GM19043 (cell line): ENCODE measurements around the gene GJD3.

Experiments used
- ATAC-seq: cut with Tn5 transposase; IDR thresholded peaks from one replicate; pipeline ENCODE4 v1.9.1; 2021; ENCODE audit warnings: low read depth; ENCODE audit not compliant: unreplicated experiment

Gene GJD3

DNA sequence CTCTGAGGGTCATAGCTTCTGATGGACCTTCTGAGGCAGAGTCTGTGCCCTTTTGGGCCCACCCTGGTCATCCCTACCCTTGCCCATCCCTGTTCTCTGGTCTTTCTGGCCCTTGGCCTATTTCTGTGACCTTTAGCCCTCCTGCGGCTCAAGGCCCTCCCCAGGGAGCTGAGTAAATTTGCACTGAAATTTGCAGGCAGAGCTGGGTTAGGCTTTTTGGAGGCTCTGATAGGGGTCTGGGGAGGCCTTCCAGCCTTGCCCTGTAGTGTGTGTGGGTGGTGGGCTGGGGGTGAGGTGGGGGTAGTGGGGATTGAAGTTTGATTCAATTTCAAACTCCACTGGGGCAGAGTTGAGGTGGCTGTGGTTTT lies 37.7 kb downstream of the GJD3 start:
- no peak for ATAC-seq

DNA sequence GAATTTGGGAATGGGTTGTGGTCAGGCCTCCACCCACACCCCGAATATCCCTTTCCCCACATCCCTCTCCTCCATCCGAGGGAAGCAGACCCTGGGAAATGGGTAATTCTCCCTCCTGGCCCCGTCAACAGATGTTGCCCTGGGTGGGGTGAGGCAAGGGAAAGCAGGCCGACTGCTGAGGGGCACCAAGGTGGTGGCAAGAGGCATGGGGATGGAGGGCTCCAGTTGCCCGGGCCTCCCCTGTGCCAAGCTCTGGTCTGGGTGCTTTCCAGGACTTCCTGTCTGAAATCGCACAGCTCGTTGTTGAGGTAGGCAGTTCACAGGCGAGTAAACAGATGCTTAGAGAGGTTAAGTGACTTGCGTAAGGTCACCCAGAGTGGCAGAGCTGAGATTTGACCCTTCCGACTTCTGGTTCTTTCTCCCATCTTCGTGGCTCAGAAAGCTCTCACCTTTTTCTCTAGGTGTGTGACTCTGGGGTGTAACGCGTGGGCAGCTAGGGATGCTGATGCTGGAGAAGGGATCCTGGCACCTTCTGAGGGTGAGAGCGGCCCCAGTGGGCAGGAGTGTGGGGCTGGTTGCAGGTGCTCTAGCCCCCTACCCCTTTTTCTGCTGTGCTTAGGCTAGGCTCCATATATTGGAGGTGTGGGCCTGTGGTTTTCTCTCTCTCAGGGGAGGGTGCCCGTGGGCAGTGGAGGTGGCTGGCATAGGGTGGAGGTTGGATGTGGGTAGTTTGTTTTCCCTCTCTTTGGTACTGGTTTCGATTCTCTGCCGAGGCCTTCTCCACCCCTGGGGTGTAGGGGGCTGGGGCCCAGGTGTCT lies 38.3 kb downstream of the GJD3 start:
- no peak for ATAC-seq

DNA sequence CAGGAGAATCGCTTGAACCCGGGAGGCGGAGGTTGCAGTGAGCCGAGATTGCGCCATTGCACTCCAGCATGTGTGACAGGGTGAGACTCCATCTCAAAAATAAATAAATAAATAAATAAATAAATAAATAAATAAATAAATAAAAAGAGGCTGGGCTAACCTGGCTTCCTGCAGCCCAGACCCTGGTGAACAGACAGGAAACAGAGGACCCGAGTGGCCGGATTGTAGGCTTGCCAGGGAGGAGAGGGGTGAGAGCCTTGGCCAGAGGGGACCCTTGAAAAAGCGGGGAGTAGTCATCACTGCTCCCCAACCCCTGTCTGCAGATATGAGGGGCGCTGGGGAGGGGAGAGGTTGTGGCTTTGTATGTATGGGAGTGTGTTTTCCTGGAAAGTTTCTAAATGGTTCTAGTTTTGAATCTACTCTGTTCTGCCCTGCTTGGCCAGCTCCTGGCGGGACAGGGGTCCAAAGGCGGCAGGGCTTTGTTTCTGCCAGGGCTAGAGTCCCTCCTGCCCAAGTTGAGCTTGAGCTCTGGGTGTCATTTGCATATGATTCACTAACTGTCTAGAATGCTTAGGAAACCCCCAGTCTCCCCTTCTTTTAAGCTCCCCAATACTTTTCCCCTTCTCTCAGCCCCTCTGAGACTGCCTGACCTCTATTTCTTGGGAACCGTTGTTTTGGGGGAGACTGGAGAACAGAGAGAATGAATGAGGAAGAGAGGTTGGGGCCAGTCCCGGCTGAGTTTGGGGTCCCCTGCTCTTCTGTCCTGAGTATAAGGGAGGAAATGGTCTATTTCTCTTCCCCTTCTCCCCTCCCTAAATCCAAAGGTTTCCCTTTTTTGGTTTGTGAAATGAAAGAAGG lies 39.2 kb downstream of the GJD3 start:
- ATAC-seq: no peak

DNA sequence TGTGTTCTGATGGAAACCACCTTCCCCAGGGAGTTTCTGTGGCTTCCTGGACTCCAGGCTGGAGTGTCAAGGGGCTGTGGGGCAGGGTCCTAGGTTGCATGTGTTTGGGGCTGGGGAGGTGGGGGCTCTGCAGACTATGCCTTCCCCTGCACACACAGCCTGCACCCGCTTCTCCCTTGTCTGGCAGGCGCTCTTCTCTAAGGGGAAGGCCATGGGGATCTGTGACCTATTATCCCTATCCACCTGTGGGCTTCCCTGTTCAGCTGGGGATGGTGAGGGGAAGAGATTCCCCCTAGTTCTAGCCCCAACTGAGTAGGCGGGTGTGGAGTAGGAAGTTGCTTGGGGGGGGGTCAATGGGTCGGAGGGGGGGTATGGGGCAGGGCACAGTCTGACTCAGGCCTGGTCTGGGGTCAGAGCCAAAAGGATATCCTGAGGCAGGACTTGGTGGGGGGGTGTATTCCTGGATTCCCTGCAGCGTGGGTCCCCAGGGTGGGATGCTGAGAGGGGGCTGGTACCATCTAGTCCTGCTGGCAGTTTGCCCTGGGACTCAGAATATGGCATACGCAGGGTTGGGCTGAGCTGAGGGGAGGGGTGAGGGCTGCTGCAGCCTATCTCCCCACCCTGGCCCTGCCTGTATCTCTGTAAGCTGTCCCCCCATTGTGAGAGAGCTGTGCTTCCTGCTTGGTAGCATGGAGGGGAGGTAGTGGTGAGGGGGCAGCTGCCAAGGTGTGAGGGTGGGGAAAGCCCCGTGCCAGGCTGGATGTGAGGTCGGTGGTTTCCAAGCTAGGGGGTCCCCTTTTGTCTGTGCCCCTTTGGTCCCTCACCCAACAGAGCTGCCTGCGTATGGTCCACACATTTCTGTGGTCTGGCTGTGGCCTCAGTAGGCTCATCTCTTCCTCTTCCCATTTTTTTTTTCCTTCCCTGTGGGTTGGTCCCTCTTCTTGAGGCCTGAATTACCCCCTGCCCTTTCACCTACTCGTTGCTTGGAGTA lies 40.9 kb downstream of the GJD3 start:
- no peak for ATAC-seq

DNA sequence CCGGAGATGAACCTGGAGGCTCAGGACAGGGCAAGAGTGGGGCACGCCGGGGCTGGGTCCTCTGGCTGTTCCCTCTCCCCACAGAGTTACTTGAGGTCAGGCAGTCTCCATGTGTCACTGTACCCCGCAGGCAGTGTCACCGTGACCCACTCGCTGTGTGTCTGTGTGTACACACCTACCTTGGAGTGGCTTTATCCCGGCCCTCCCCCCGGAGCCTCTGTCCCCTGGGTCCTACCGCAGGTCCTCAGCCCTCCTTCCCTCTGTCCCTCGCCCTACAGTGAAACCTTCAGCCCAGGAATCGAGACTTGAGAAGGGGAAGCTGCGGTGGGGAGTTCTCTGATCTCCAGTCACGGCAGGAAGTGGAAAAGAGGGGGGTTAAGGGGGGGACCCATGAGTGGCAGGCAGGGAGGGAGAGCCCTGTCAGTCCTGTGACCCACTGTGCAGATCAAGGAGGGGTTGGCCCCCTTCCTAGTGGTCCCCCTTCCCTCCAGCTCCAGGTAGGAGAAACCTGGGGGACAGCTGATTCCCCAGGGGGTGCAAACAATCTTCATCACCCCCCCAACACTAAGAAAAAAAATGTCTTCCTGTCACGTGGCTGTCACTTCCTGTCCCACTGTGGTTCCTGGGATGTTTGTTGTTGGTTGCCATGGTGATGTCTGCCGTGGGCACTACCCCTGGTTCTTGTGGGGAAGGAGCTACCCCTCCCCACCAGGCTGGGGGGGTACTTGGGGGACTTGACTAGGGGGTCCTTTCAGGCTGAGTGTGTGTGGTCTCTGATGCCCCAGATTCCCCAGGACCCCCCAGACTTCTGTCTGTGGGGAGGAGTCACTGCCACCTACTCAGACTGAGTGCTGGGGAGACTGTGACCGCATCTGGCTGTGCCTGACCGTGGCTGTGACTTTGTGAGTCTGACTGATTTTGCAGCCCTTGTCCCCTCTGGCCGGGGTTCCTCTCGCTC lies 41.9 kb downstream of the GJD3 start:
- no peak for ATAC-seq

DNA sequence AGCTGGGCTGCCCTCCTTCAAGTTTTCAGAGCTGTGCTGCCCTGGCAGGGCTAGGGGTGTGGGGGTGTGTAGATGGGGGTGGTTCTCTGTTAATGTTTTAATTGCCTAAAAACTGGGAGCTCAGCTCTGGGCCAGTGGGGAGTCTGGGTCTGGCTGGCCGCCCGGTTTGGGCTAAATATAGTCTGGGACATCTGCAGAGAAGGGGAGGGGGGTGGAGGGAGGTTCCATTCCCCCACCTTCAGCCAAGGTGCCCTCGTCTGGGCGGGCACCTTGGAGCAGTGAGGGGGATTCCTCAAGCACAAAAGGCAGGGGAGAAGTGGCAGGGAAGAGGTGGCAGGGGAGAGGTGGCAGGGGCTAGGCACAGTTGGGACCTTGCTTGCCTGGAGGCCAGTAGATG lies 42.6 kb downstream of the GJD3 start:
- no peak for ATAC-seq

DNA sequence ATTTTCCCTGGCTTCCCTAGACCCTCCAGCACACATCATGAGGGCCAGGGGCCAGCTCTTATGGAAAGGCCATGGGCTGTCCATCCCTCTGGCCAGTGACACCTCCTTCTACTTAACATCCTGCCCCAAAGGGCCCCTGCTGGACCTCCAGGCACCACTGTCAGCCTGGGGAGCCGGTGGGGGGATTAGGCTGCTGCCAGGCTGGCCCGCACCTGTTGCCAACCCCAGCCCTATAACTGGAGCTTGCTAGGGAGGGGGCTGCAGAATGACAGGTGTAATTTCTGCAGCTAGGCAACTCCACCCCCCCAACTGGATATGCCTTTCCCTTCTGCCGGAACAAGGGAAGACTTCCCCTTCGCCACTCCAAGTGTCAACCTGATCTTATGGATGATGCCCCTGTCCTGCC lies 43.0 kb downstream of the GJD3 start:
- ATAC-seq: no peak

DNA sequence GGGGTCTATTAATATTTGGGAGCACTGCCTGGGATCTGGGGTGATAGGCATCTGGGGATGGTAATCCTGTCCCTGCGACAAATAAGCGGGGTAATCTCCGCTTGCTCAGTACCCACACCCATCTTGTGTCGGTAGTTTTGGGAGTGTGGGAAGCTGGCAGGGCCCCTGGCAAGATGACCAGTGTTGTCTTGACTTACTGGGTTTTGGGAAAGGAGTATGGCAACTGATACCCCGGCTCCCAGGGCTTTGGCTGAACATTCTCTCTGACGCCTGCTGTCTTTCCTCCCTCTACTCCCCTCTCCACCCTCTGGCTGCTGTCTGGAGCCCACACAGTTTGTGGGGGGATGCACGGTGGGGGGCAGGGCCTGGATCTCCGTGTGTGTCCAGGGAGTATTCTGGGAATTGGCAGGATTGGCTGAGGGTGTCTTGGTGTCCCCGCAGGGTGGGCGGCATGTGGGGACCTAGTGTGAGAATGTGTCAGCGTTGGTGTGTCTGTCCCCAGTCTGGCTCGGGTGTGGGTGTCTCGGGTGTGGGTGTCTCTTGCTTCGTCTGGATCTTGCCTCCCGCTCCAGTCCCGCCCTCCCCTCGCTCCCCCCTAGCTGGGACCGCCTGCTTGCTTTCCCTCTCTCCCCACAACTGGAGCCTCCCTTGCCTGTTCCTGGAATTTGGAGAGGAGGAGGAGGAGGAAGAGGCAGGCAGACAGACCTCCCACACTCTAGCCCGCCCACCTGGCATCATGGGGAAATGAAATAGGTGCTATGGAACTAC lies 43.6 kb downstream of the GJD3 start:
- no peak for ATAC-seq

DNA sequence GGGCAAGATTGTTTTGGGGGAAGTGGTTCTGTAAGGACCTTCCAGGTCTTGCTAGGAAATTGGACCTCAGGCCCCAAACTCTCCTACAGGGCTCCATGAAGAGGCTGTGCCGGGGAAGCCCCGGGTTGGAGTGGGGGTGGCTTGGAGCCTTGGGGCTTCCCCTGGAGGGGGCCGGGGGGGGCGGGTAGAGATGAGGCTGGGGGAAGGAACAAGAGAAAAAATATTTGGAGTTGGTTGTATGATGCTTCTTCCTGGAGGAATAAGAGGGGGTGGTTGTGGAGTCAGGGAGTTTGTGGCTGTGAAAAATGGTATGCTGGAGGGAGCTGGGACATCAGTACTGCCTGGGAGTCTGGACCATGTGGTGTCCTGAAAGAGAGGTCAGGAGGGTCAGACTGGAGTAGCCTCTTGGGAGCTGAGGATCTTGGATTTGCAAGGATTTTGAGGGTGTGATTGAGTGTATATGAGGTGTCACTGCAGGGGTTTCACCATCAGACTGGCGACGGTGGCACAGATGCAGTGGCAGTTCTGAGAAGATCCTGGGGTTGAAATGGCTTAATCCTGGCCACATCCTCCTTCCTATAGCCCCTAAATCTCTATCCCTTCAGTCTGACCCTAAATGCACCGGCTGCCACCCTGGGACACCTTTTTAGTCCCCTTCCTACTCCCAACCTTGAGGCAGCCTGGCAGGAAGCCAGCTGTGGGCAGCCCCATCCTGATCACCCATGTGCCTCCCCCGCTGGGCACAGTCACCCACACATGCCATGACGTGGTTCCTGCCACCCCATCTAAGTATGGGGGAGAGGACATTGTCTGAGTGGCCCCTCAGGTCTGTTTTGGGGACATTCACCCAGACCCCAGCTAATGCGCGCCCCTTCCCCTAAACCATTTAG lies 44.6 kb downstream of the GJD3 start:
- ATAC-seq: no peak

DNA sequence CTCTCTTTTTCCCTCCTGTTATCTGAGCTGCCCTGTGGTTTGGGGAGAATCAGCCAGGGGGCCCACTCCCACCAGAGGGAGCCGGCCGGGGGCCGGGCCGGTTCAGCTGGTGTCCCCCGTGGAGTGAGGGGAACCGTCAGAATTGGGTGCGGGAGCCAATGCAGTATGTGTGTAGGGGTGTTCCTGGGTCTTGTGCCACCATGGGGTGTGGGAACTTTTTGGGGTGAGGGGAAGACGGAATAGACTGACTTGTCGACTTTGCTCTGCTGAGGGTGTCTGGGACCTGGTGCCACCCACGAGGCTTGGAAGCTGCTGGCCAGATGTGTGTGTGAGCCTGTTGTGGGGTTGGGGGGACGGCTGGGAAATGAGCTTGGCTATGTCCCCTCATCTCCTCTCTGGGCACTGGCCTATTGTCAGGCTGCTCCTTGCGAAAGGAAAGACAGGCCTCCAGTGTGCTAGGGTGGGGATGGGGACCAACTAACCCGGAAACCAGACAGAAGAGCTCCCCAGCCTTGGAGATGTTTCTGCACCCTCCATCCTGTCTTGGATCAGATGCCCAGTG lies 45.6 kb downstream of the GJD3 start:
- no peak for ATAC-seq

DNA sequence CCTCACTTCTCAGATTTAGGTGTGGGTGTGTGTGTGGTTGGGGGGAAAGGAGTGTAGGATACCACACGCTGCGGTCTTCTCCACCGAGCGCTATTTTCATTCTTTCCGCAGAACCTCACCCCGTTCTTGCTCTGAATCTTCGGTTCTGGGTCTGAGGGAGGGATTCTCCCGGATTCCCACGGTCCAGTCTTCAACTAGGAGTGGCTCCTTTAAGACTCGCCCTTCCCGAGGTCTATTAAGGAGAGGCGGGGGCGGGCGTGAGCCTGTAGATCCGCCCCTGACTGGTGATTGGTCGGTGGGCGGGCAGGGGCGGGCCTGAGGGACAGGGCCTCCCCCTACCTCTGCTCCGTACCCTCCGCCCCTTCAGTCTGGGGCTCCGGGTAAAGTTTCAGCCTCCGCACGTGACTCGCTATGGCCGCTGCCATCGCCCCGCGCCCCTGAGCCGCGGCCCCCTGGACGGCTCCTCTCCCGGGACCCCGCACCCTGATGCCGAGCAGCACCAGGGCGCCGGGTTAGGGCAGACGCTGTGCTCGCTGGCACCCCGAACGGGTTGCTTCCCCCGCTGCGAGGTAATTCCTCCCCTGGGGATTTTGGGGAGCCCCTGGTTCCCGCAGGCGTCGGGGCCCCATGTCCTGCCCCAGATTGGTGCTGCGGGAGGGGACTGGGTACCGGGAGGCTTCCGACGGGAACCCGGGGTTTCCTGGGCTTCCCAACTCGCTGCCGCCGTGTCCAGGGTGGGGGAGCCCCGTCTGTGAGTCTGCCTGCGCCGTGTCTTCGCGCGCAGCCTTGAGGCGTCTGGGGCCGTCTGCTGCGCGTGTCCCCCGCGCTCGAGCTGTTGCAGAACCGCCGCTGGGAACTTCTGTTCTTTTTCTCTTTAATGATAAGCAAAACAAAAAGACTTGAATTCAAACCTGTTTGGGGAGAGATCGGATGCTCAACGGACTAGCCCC lies 46.4 kb downstream of the GJD3 start:
- peak; percentile 63 for ATAC-seq

DNA sequence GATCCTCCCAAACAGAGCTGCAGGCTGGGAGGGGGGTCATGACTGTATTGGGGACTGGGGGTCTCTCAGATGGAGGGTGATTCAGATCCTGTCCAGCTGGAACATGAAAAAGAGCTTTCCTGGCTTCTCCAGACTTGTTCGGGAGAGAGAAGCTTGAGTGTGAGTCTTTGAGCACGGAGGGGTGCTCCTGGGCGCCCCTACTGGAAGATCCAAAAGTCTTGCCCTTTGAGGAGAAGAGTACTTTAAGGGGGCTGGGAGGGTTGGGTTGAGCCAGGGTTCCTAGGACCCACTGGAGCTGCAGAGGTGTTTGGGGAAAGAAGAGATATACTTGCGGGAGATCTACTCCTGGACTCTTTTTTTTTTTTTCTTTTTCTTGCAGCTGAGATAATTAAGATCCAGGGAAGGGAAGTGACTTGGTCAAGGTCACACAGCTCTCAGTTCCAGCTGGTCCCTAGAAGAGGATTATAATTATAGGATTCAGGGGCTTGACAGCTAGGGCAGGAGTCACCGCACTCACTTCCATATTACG lies 47.1 kb downstream of the GJD3 start:
- no peak for ATAC-seq

DNA sequence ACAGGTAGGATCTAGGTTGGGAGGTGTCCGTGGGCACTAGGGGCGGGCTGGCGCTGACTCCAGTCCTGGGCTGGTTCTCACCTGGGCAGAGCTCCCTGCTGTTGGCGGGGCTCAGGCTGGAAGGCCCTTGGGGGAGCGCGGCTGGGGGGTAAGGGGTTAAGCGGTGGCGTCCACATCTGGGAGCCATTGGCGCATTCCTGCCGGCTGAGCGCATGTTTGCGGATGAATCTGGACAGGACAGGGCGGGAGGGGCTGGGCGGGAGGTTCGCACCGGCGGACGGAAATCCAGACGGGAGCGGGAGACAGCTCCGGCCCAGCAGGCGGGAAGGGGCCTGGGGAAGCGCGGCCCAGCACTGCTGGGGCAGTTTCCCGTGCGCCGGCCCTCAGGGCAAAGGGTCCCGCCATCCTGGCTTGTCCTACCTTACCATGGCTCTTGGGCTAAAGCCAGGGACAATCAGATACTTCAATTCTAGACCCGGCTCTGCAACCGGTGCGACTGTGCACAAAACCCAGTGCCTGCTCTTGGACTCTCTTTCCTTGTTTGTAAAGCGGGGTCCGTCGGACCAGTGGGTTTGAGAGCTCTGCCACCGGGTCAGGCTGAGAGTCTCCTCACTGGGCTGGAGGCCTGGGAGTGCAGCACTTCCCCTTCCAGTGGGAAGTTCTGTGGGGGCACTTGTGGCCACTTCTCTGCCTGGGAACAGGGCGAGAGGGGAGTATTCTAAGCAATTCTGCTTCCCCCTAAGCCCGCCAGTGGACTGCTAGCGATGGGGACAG lies 47.8 kb downstream of the GJD3 start:
- ATAC-seq: no peak

DNA sequence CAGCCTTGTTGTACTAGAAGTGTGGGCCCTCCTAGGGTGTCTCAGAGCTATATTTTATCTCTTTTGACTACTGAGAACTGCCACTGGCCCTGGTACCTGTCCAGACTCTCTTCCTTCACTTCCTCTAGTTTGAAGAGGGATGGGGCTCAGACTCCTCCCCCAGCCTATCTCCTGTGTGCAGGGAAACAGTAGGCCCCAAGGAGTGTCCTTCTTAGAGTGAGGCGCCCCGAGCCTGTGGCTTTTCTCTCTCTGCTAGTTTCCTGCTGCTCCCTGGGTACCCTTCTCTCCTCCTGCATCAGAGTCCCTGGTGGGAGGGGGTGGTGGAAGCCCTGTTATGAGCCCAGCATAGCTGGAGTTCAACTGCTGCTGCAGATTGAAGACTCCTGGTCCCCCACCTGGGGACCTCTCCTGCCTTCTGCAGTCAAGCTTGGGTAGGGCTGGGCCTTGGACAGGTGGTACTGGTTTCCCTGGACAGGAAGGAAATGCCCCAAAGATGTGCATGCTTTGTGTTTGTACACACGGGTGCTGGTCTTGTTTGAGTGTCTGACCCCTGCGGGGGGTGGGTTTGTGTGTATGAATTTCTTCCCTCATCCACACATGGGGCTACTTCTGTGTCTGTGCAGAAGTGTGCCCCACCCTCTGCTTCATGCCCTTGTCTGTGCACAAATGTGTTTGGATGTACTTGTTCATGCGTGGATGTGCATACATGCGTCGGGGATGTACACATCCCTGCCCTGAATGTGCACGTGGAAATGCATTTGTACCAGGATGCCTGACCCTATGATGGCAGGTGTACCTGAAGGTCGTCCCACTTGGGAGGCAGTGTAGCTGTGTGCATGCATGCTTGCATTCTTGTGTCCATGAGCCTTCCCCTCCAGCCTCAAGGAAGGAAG lies 48.6 kb downstream of the GJD3 start:
- ATAC-seq: no peak

DNA sequence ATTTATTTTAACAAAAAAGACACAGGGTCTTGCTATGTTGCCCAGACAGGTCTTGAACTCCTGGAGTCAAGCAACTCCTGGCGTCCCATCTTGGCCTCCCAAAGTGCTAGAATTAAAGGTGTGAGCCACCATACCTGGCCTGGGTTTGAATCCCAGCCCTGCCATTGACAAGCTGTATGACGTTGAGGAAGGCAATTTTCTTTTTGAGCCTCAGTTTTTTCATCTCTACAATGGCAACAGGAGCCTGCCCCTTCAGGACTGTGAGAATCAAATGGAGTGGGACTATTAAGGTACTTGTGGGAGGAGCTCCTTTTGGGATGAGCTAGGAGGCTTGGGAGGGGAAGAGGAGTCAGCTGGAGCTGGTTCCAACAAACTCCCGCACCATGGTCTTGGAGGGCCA lies 49.3 kb downstream of the GJD3 start:
- no peak for ATAC-seq
